Middle frontal gyrus (tissue), 1 donor: ENCODE results near the gene EEF1AKMT3.
"Not testable (repeated sequence)": the region's sequence is repeated elsewhere in the genome, so short reads cannot be mapped to it uniquely, and the experiment has no call there.

Source experiments
- DNase-seq: peaks from one replicate; pipeline ENCODE4 v3.0.0-alpha.2; 2015; ENCODE audit warnings: low spot score; ENCODE audit errors: extremely low spot score

EEF1AKMT3 gene

GRCh38 chr12:57764662-57765002 is 7.8 kb upstream of the EEF1AKMT3 start:
- no peak for DNase-seq

GRCh38 chr12:57765003-57765697 is 7.3 kb upstream of the EEF1AKMT3 start:
- DNase-seq: no peak

GRCh38 chr12:57765698-57766463 is 6.5 kb upstream of the EEF1AKMT3 start:
- DNase-seq: no peak

- no peak for DNase-seq
Observed at GRCh38 chr12:57766464-57767304, 5.7 kb upstream of the EEF1AKMT3 start, which contains the start of gene CYP27B1. Gene CYP27B1 (minus strand): TSS chr12:57767078. CDS start chr12:57767041, 37 bp downstream.

GRCh38 chr12:57767305-57767698 is 5.1 kb upstream of the EEF1AKMT3 start:
- no peak for DNase-seq

- DNase-seq: no peak
Observed at GRCh38 chr12:57767876-57768275, 4.5 kb upstream of the EEF1AKMT3 start.

GRCh38 chr12:57769594-57769993 is 2.8 kb upstream of the EEF1AKMT3 start:
- no peak for DNase-seq

GRCh38 chr12:57770734-57771133 is 1.7 kb upstream of the EEF1AKMT3 start:
- no peak for DNase-seq

- peak; percentile 73 for DNase-seq
Observed at GRCh38 chr12:57771236-57771872, 1.1 kb upstream of the EEF1AKMT3 start.

- DNase-seq: peak; percentile 92
Observed at GRCh38 chr12:57771873-57772428, 463 bp upstream of the EEF1AKMT3 start, which contains the start of gene METTL1. Gene METTL1 (minus strand): TSS chr12:57772105. CDS start chr12:57772083, 22 bp downstream.

GRCh38 chr12:57774634-57775033 is 2.2 kb downstream of the EEF1AKMT3 start:
- not testable (repeated sequence) for DNase-seq

- no peak for DNase-seq
Observed at GRCh38 chr12:57775044-57775443, 2.6 kb downstream of the EEF1AKMT3 start.

GRCh38 chr12:57775563-57776246 is 3.3 kb downstream of the EEF1AKMT3 start:
- DNase-seq: no peak

- no peak for DNase-seq
Observed at GRCh38 chr12:57776247-57776587, 3.8 kb downstream of the EEF1AKMT3 start.

GRCh38 chr12:57777367-57777766 is 5.0 kb downstream of the EEF1AKMT3 start:
- no peak for DNase-seq

GRCh38 chr12:57777911-57778310 is 5.5 kb downstream of the EEF1AKMT3 start:
- no peak for DNase-seq

- DNase-seq: no peak
Observed at GRCh38 chr12:57779736-57780135, 7.3 kb downstream of the EEF1AKMT3 start.

- DNase-seq: no peak
Observed at GRCh38 chr12:57780284-57780897, 8.0 kb downstream of the EEF1AKMT3 start.

- DNase-seq: no peak
Observed at GRCh38 chr12:57781244-57781643, 8.8 kb downstream of the EEF1AKMT3 start.

GRCh38 chr12:57781801-57782200 is 9.4 kb downstream of the EEF1AKMT3 start:
- DNase-seq: no peak
